Effector CD4-positive, alpha-beta T cell (primary cell): ENCODE results near the gene DPP10.

ENCODE experiments used
- DNase-seq: peaks from one replicate; pipeline ENCODE4 v3.0.0-alpha.2; 2020

DPP10 gene

DNA sequence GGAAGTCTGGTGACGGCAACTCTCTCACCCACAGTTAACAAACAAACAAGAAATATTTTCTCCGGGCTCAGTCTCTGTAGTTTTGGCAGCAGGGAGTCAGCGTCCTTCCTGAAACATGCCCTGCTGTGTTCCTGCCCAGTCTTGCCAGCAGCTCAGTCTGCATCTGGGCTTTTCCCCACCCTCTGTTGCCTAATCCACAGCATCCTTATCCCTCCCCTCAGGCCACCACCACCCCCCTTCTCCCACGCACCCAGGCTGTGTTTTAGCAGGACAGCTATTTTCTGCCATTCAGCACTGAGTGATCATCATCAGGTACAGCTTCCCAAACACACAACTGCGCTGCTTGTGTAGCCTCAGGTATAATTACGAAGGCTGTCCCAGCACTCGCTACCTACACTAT is 168.2 kb downstream of the DPP10 start:
- no peak for DNase-seq

DNA sequence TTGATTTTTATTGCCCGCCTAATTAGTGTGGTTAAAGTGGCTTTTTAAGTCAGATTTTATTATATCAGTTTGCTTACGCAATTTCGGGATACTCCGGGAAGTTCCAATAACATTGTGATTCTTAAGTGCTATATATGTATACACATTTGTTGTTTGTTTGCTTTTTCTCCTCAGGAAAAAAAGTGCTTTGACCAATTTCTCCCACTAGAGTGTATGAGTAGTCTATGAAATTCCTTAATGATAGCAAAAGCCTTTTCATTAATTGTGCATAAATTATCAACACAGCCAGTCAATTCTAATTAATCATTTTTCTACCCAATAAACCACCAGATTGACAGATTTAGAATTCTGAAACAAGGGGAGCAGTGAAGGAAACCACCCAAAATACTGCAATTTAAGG is 172.2 kb downstream of the DPP10 start:
- no peak for DNase-seq

DNA sequence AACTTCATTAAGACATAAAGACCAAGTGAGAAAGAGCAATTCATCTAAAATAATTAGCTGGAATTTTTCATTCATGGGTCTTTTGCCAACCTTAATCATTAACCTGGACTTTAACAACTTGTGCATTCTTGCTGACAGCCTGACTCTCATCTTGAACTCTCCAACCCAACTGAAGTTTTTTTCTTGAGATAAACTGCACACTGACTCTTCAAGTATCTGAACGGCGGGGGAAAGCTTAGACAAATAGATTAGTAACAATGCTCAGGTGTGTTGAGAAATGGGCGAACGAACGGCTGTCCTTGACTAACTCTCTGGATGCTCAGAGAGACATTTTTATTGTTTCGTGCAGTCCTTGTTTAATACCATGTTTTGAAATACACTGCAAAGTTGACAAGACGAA is 186.0 kb downstream of the DPP10 start:
- no peak for DNase-seq

DNA sequence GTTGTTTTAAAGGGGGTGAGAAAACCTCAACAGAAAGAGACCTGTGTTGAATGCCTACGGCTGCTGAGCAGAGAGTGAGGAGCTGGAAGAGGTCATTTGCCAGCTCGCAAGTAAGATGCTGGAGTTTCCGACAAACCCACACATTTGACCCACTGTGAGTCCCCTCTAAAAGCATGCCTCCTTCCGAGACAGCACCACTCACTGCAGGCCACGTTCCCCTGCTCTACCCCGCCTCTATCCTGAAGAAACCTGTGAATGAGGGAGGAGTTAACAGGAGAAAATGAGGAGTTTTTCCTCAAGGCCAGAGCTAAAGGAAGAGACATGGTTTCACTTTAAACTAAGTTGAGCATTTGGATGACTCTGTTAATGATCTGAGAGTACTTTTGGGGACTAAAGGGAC is 188.7 kb downstream of the DPP10 start:
- no peak for DNase-seq

DNA sequence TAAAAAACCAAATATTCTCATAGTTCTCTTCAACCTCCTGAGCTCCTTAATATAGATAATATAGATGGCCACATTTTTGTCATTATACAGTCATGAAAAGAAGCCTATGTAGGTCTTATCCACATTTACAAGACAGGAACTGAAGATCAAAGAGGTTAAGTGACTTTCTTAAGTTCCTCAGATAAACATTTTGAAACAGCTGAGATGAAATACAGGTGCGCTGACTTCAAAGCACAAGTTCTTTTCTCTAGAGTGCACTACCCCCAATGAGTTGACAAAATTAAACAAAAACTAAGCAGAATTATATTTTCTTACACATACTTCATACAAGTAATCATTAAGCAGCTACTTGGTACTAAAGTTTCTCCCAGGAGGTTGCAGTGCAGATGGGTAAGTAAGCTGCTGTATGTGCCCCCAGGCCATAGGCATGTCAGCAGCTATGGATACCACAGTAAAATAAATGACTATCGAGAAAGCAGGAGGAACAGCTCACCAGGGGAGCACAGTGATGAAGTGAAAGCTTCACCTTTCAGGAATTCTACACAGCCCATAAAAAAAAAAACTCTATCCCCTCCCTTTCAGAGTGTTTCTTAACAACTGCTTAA is 199.8 kb downstream of the DPP10 start:
- DNase-seq = no peak

DNA sequence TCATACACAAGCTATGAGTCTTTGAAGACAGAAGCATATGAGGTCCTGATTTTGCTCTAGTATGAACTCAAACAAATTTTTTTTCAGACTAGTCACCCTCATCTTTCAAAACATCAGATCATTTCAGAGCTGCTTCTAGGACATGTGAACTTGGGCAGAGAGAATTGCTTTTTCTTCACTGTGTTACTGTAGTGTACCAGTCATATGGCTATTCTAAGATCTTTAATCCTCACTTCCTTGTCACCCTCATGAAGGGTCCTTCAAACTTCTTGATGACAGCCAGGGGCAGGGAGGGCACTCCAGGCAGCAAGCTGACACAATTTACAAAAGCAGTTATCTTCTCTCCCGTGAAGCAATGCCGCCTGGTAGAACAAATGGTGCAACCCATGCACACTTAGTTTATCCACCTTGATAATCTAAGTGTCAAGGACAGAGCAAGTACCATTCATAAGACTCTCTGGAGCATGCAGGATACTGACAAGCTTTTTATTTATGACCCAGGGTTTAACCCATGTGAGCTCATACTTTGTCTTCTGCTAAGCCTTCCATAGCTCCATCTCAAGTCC is 200.6 kb downstream of the DPP10 start:
- no peak for DNase-seq

DNA sequence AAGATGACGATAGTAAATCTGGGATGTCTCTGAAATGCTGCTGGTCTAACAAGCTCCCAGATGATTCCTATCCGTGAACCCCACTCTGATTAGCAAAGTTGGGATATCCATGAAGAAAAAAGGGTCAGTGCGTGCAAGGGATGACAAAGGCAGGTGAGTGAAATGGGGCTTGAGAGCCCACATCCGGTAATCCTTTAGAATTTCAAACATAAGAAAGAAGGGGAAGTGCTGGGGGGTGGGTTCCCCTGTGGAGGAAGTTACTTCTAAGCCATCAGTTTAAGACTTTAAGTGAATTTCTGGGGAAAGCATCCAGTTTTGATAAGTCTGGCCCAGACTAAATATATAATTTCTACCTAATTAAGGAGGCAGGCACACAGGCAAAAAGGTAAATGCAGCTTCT is 209.5 kb downstream of the DPP10 start:
- no peak for DNase-seq

DNA sequence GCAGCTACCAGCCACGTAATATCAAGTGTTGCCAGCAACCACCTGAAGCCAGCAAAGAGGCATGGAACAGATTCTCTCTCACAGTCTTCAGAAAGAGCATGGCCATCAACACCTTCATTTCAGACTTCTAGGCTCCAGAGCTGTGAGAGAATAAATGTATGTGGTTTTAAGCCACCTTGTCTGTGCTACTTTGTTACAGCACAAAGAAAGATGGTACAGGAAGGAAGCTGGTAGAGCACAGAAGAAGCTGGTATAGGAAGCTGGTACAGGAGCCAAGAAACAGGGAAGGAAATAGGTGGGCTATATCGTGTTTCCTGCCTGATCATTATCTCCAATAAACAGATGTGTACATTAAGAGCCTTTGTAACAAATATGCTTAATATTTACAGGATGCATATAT is 217.4 kb downstream of the DPP10 start:
- DNase-seq = no peak

DNA sequence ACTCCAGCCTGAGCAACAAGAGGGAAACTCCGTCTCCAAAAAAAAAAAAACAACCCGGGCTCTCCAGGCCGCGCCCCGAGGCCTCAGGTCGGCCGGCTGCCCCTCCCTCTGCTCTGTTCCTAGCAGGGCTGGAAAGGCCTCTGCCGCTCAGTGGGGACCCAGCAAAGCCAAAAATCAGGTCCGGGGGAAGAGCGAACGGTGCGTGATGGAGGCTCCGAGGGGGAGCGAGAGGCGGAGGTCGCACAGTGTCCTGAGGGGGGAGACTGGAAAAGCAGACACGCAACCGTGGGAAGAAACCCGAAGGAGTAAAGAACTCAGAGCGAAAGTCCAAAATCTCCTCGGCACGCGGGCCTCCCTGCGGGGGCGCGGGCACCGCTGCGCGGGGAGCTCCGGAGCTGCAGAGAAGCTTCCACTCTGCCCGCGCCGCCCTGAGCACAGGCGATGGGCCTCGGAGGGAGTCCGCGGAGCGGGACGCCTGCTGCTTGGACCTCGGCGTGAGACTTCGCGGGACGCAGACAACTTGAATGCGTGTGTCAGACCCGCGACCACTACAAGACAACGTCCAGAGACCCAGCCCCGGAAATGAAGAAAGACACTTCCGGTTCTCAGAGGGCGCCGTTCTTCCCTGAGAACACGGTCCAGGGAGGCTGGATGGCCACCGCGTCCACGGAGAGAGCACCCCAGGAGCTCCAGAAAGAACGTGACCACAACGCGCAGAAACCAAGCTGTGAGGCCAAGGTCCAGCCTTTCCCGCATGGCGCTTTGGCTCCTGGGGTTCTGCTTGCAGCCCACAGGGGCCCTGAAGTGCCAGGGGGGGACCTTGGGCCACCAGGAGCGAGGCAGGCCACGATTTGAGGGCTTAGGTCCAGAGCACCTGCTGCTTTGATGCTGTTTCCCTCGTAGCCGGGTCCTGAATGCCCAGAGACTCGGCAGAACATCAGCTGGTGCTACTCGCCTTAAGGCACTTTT is 219.8 kb downstream of the DPP10 start:
- no peak for DNase-seq

DNA sequence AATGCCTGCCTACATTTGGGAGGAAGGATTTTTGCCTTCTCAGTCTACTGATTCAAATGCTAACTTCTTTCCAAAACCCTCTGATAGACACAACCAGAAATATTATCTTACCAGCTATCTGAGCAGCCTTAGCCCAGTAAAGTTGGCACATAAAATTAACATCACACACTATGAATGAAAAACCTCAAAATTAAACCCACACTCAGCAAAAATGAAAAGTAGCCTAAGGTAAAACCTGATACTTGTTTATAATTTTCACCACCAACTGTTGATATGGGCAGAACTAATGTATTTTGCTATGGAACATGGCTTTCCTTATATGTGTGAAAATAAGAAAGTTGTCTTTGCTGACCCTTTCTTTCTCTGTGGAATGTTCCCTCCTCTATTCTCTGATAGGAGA is 226.0 kb downstream of the DPP10 start:
- no peak for DNase-seq

DNA sequence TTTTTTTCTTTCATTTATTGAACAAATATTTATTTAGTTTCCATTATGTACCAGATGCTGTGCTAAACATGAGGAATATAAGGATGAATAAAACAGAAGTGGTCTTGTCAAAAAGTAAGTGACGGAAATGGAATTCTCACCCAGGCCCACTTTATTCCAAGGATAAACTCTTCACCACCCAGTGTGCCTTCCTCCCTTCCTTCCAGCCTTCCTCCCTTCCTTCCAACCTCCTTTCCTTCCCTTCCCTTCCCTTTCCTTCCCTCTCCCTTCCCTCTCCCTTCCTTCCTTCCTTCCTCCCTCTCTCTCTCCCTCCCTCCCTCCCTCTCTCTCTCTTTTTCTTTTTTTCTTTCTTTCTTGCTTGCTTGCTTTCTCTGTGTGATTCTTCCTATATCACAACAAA is 240.8 kb downstream of the DPP10 start:
- no peak for DNase-seq

DNA sequence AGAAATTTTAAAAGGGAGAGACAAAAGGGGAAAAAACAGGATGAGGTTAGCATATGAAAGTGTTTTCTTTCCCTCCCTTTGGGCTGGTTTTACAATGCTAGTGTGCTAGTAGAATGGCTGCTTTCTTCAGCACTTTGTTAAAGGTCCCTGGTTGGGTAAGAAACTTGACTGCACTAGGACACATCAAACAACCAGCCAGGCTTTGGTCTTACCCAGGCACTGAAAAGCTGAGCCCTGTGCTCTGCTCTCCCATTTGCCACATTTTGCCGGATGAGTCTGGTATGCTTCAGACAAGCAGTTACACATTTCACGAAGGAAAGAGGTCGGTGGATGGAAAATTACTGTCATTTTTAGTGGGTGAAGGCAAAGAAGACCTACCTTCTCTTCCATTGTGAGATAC is 242.0 kb downstream of the DPP10 start:
- no peak for DNase-seq

DNA sequence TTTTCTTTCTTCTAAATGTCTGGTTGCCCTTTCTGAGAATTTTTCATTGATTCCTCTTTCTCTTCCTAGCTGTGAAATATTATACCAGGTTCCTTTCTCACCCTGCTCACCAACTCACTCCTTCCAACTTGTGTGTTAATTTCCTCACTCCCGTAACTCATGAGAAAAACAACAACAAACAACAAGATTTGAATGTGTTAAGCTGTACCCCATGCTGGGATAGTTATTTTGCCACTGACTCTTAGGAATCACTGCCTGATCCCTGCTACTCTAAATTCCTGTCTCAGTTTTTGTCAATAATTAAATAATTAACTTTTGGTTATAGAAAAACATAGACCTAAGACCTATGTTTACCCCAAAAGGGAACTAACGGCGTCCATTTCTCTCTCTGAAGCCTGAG is 242.7 kb downstream of the DPP10 start:
- DNase-seq = no peak

DNA sequence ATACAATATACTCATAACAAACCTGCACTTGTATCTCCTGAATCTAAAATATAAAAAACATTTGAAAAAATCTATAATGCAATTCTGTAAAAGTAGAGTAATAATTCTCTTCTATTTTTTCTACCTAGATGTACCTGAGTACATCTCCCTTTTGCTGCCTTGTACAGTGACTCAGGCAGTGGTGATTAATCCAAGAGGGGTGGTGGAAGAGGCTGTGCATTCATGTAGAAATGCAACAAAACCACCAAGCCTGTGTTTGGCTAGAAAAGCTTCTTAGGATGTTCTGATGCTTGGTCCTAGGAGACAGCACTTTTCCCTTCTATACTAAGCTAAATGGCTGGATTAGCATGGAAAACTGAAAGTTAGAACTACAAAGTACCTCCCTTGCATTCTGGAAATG is 245.8 kb downstream of the DPP10 start:
- DNase-seq = no peak

DNA sequence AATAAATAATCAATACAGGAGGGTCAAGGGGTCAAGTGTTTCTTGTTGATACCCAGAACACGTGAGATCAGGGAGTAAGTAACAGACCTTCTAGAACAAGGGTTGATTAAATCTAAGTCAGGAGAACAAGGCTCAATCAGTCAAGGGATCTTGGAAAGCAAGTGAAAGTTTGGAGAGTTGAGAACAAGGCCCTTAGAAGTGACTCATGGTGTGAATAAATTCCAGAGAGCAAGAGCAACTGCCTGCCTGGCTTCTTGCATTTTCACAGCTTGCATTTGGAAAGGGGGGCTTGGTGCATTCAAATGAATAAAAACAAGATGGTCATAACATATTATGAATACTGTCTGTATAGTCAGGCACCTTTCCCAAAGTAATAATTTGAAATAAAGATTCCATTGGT is 256.1 kb downstream of the DPP10 start:
- no peak for DNase-seq

DNA sequence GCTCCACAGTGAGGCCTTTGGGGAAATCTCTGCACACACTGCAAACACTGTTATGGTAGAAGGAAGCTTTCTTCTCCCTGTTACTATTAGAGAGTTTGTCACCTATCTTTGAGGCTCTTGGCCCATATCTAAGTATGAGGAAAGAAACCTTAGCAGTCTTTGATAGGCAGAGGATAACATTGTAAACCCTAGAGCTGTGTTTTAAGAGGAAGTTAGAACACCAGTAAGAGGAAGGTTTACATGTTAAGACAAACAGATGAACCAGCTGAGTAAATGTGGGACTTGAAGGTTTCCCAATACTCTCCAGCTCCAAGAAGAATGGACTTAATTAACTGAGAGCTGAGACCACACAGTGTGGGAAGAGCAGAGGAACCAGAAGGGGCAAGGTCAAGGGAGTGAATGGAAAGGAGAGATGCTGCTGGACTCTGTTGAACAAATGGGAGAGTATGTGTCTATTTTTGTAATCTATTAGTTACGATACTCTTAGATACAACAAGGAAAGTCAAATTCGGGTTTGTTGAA is 257.0 kb downstream of the DPP10 start:
- no peak for DNase-seq

DNA sequence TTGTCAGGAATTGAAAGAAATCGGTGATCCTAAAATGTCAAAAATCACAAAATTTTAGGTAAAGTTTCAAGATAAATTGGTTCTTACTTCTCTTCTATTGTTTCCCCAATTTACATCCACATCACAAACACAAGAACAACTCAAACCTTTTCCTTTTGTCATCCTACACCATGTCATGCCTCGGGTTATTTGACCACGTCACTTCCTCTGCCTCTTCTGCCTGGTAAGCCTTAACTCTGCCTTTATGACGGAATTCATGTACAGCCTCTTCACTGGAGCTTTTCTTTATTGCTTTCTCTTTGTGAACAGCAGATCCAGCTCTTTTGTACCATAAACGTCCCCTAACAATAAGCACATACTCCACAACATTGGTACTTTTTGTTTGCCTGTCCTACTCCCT is 258.0 kb downstream of the DPP10 start:
- DNase-seq = no peak

DNA sequence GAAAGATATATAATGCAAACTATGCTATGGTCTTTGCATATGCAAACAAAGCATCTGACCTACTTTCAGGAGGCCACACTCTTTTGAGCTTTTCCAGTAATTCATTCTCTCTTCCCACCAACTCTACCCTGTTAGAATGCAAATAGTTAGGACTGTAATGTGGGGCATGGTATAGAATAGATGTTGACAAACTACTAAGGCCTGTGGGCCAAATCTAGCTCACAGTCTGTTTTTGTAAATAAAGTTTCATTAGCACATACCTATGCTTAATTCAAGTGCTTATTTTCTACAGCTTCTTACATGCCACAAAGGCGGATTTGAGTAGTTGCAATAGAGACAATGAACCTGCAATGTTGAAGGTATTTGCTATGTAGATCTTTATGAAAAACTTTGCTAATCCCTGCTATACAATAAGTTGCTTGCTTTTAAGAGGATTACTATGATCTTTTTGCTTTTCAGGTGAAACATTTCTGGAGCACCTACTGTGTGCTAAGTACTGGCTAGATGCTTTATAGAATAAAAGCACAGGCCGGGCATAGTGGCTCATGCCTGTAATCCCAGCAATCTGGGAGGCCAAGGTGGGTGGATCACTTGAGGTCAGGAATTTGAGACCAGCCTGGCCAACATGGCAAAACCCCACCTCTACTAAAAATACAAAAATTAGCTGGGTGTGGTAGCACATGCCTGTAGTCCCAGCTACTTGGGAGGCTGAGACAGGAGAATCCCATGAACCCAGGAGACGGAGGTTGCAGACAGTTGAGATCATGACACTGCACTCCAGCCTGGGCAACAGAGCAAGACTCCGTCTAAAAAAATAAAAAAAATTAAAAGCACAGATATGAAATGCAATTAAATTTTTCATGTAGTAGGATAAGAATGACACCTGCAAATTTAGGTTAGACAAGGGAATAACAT is 267.8 kb downstream of the DPP10 start:
- no peak for DNase-seq

DNA sequence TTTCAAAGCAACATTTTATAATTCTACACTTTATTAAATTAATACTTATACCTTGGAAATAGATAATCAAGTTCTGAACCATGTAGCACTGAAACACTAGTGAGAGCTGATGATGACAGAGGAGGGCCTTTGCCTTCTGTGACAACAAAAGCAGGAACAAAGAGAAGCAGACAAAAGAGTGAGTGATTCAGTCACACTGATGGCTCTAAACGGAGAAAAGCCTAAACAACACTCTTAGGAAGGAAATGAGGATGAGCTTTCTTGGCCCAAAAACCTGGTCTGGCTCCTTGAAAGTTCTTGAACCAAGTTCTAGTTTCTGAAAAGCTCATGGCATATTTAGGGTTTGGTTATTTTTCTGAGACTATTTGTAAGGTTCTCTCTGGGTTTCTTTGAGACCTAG is 271.9 kb downstream of the DPP10 start:
- DNase-seq = no peak

DNA sequence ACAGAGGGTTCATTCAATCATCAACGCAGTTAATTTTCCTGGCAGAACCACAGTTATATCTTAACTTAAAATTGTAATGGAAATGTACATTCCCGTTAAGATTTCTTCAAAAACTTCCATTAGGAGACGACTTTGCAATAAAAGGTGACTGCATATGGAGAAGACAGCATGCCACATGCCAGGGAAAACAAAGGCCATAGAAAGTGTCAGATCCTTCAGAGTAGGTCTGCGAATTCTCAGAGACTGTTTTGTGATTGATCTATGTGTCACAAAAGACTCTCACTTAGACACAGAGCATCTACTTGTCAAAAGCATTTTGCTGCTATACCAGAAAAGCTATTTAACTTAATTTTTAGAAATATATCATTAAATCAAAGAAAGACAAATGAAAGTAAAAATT is 274.6 kb downstream of the DPP10 start:
- no peak for DNase-seq

DNA sequence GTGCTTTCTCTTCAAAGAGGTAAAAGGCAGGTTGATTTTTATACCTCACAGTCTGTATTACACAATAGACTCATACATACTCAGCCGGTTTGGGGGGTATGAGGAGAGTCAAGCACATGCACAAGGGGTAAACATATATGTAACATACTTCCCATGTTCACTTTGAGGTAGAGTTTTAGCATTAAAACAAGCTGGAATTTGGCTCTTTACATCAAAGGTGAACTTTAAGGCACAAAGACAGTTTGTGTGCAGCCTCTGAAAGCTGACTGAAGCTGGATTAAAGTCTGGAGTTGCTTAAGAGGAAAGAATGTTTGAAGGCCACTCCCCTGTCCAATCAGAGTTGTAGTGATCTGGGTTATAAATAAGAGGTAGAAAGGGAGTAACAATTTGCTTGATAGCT is 282.0 kb downstream of the DPP10 start:
- DNase-seq = no peak

DNA sequence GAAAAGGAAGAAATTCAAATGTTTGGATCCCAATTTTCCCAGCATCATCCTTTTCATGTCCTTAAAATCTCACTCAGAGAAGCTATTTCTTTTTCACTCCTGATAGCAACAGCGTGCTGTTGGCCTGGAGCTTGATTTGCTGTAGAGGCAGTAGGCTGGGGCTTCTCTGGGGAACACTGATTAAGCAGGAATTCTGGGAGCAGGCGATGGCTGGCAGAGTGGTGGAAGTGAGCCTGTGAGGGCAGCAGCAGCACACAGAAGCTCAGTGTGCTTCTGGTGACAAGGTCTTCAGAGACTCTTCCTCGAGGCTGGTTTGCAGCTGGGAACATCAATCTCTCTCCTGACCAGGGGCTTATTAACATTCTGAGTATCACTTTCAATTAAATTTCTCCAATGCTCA is 284.6 kb downstream of the DPP10 start:
- DNase-seq = no peak

DNA sequence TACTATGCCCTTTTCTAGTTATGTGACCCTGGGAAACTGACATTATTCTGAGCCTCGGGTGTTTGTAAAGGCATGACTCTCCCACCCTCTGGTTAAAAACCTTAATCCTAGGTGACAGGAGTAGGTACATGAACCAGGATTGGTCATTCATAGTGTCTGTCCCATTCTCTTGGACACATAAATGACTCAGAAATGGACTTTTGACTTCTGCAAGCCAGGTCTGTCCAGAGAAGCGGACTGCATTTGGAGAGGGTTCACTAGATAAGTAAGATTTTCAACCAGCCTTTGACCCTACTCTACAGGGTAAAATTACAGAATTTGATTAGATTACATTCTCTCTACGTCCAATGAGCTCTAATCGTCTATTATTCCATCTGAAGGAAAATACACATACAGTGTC is 285.9 kb downstream of the DPP10 start:
- no peak for DNase-seq
